CD4-positive, alpha-beta T cell treated with Interleukin-10 for 1 hour (primary cell): ENCODE results near the gene RPL38.

Experiments used
- DNase-seq: peaks from one replicate; pipeline ENCODE4 v3.0.0-alpha.2; 2020

The RPL38 gene

GRCh38 chr17:74203439-74204240 lies at the start of gene RPL38:
RPL38 (plus strand) TSS chr17:74203678; CDS start chr17:74203956, 278 bp downstream.
- DNase-seq, result peak; percentile 96

GRCh38 chr17:74153821-74154430 lies 49.6 kb upstream of the RPL38 start:
- DNase-seq, result no peak

- DNase-seq, result no peak
Observed at GRCh38 chr17:74156878-74157277, 46.6 kb upstream of the RPL38 start.

DNA sequence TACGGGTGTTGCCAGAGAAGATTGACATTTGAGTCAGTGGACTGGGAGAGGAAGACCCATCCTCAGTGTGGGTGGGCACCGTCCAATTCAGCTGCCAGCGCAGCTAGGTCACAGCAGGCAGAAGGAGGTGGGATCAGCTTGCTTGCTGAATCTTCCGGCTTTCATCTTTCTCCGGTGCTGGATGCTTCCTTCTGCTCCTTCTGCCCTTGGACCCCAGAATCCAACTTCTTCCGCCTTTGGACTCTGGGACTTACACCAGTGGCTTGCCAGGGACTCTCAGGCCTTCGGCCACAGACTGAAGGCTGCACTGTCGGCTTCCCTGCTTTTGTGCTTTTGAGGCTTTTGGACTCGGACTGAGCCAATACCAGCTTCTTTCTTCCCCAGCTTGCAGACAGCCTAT lies 46.1 kb upstream of the RPL38 start:
- DNase-seq, result no peak

DNA sequence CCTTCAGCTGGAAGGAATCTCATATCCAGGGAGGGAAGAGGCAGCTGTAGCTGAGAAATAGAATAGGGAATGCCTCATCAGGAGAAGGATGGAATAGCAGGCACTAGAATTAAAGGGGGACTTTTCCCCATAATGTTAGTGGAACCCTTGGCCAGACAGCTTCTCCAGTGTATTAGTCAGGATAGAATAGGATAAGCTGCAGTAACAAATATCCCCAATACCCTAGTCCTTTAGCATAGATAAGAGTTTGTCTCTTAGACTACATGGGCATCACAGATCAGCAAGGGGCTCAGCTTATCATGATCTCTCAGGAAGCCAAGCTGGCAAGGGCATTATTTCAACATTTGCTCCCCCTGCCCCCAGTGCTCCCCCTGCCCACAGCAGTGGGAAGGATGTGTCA lies 44.7 kb upstream of the RPL38 start:
- no peak for DNase-seq

- no peak for DNase-seq
Observed at GRCh38 chr17:74159226-74159840, 44.1 kb upstream of the RPL38 start.

- no peak for DNase-seq
Observed at GRCh38 chr17:74160656-74161502, 42.6 kb upstream of the RPL38 start.

DNA sequence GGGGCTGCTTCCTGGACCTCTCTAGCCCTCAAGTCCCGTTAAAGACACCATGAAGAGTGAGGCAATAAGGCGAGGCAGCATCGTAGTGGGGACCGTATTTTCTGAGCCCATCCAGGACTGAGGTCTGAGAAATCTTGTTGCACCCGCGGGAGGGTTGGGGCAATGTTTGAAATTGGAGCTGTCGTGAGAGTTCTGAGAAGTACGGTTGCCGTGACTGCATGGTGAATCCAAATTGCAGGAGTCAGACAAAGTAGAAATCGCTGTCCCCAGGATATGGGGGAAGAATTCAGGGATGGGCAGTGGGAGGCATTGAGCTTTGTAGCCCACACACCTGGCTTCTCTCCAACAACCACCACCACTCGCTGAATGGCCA lies 42.0 kb upstream of the RPL38 start:
- no peak for DNase-seq

- no peak for DNase-seq
Observed at GRCh38 chr17:74163271-74163821, 40.1 kb upstream of the RPL38 start.

DNA sequence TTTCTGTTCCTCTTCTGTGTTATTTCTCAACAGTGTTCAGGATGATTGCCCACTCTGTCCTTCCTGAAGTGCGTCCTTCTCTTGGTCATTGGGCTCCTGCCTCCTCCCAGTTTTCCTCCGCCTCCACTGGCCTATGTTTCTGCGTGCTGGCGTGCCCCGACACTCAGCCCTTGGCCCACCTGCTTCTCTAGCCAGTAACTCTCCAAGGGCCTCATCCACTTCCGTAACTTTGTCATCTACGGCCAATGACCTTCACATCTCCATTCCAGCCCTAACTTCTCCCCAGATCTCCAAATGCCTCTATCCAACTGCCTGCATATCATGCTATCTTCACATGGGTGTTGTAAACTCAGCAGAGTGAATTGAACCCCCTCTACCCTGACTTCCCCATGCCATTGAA lies 39.6 kb upstream of the RPL38 start:
- DNase-seq, result no peak

DNA sequence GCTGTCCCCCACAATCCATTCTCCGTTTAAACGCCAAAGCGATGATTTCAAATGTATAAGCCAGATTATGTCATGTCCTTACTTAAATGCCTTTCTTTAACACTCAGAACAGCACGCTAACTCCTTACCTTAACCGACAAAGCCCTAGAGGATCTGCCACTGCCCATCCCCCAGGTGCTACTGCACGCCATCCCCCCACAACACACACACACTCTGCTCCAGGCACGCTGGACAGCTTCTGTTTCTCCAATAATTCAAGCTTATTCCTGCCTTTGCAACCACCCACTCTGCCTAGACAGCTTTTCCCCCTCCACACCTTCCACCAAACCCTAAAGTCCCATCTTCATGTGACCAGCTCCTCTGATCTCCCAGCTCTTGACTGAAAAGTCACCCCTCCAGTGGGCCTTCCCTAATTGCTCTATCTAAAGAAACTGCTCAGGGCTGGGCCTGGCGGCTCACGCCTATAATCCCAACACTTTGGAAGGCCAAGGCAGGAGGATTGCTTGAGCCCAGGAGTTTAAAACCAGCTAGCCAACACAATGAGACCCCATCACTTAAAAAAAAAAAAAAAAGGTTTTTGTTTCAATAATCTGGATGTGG lies 38.9 kb upstream of the RPL38 start:
- DNase-seq, result no peak

DNA sequence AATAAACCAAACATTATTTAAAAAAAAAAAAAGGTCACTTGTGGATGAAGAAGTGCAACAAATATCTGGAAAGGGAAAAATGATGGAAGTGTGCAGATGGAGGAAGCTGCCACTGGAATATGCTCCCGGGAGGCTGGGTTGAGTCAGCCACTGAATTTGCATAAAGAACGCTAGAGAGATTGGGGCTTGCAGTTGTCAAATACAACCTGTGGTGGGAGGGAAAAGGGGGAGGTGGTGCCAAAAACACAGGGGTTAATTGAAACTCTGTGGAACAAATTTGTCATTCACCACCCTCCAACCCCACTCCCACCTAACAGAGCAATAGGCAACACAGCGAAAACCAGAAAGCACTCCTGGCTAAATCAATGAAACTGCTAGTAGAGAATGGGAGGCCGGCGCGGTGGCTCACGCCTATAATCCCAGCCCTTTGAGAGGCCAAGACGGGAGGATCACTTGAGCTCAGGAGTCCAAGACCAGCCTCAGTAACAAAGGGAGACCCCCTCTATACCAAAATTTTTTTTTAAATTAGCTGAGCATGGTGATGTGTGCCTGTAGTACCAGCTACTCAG lies 37.6 kb upstream of the RPL38 start:
- DNase-seq, result no peak

GRCh38 chr17:74170924-74171323 lies 32.6 kb upstream of the RPL38 start:
- no peak for DNase-seq

DNA sequence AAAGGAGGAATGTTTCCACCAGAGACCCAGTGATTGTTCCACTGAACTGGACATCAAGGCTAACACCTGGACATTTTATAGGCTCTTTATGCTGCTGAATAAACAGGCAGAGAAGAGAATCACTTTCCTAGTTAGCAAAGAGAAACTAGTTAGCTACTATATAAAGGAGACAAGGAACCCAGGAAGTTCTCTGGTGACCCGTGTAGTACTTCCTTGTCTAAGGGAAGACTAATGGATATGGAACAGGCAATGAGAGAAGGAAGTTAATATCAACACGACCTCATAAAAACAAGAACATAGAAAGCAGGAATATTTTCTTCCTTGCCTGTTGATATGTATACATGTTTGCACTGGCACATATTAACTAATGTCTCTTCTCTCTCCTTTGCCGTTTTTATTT lies 30.8 kb upstream of the RPL38 start:
- DNase-seq, result no peak

GRCh38 chr17:74176546-74177001 lies 26.9 kb upstream of the RPL38 start:
- peak; percentile 28 for DNase-seq

GRCh38 chr17:74177018-74177450 lies 26.4 kb upstream of the RPL38 start:
- no peak for DNase-seq

GRCh38 chr17:74179576-74179975 lies 23.9 kb upstream of the RPL38 start:
- DNase-seq, result no peak

DNA sequence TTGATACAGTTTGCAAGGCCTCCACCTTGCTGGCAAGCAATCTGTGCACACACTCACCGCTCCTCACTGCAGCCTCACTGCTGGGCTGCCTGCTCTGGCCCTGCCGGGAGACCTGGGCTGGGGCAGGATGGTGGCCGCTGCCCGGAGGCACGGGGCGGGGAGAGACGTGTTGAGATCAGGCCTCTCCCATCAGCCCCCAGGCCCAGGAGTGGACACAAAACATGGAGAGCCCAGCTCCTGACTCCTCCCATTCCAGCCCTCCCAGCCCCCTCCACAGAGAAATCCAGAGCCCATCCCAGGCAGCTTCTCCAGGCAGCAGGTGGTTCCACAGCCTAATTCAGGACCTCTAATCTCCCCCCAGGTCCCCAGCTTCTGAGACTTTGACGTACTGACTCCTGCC lies 23.1 kb upstream of the RPL38 start:
- no peak for DNase-seq

DNA sequence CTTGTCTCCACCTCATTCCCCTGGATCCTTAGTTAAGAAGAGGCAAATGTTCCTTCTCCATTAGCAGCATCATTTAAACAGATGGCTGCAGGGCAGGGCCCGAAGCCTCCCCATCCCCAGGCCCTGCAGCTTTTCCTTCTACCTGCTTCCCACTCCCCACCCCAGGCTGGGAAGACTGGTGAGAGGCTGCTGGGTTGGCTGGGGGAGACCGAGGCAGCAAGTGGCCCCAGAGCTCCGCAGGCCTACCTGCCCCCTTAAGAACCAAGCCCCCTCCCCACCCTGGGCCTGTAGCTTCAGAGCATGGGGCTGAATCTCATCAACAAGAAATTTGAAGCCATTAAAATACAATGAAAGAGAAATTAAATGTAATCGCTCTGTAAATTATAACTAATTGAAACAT lies 22.1 kb upstream of the RPL38 start:
- no peak for DNase-seq

DNA sequence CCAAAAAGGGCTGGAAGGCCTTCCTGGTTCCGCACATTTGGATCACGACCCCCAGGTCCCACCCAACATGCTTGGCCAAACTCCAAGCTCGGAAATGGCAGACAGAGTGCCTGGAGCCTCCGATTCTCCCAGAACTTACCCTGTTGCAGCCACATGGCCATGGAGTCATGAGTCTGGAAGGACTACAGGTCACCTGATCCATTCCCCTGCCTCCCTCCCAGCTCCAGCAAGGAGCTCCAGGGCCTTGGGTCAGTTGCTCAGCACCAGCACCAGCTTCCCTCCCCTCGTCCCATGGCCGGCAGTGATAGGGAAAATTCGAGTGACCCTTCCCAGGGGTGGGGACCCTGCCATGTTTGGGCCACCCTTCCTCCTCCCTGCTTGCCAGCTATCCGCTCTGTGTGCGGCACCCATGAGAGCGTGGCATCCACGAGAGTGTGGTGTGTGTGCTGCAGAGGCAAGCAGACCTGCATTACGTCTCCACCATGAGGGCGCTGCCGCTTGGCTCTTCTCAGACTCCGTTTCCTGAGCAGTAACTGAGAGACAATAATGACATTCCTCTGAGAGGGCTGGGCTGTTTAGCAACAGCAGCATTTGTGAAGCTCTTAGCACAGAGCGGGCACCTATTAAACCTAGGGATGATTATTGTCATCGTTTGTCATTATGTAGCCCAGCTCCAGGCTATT lies 21.3 kb upstream of the RPL38 start:
- no peak for DNase-seq

DNA sequence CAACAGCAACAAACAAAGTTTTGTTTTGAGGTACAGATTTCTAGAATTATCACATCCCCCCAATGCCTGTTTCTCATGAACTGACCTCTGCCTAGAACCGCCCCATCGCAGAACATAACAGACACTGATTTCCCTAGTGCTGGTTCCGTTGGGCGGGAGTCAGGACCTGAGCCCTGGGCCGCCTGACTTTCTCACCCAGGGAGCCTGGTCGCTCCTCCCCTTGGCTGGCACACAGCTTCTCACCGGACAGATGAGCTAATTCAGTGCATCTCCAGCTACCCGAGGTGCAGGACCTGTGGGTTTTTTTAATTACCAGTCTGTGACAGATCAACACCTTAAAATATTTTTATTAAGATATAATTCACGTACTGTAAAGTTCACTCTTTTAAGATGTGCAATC lies 20.1 kb upstream of the RPL38 start:
- DNase-seq, result no peak
